Gastrocnemius medialis (tissue), 4 donors: ENCODE results near the gene NPAS3.

ENCODE experiments used
- POLR2A ChIP-seq, 2 donors: fragments of 450-650 bp; IDR thresholded peaks; one replicate each; pipeline ENCODE4 v1.6.1; 2017; ENCODE audit warnings: antibody characterized with exemption in 2 of 2, mild to moderate bottlenecking in 2 of 2, moderate library complexity in 2 of 2
- TF ChIP-seq, protein P1 (sequence below), 5 experiments: fragments of 450-650 bp in 3 of 5; fragments of 200-600 bp in 2 of 5; sonication (generic) in 2 of 5; IDR thresholded peaks in 4 of 5; conservative IDR thresholded peaks in 1 of 5; 1 replicate in 4 of 5; 2 replicates in 1 of 5; pipeline ENCODE4 v1.5.1; 2016 to 2019; ENCODE audit warnings: antibody characterized with exemption in 5 of 5, mild to moderate bottlenecking in 3 of 5, moderate library complexity in 3 of 5

DNA sequence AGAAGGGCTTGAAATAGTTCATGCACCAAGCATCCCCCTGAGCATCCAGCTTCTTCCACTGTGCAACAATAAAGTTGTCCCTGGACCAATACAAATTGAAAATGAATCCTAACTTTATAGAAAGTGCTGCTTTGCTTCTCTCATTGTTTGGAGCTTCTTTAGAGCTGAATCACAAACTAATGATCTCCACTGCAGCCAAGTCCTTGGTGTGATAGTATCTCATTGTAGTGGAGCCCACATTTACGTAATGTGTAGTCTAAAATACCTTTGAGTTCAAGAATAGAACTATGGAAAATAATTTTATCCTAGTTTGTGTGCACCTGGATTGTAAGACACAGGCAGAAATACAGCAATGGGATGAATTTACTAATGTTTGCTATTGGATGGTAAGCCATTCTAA is 692.3 kb downstream of the NPAS3 start:
- TF ChIP-seq, protein P1, sequence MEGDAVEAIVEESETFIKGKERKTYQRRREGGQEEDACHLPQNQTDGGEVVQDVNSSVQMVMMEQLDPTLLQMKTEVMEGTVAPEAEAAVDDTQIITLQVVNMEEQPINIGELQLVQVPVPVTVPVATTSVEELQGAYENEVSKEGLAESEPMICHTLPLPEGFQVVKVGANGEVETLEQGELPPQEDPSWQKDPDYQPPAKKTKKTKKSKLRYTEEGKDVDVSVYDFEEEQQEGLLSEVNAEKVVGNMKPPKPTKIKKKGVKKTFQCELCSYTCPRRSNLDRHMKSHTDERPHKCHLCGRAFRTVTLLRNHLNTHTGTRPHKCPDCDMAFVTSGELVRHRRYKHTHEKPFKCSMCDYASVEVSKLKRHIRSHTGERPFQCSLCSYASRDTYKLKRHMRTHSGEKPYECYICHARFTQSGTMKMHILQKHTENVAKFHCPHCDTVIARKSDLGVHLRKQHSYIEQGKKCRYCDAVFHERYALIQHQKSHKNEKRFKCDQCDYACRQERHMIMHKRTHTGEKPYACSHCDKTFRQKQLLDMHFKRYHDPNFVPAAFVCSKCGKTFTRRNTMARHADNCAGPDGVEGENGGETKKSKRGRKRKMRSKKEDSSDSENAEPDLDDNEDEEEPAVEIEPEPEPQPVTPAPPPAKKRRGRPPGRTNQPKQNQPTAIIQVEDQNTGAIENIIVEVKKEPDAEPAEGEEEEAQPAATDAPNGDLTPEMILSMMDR (IDR thresholded peaks at IDR 0.05 in 4 of 5, conservative IDR thresholded peaks at IDR 0.05 in 1 of 5): no peak
- no peak for TF ChIP-seq POLR2A (IDR thresholded peaks at IDR 0.05)
